ELF-1 (cell line): Measurements from ENCODE around the gene RARRES2.

Experiments used
- DNase-seq: peaks from one replicate; pipeline ENCODE4 v3.0.0-alpha.2; 2016; ENCODE audit warnings: low read depth, low spot score

Gene RARRES2

GRCh38 chr7:150337659-150338081 is 3.8 kb downstream of the RARRES2 start:
- DNase-seq: no peak

GRCh38 chr7:150337179-150337578 is 4.2 kb downstream of the RARRES2 start:
- no peak for DNase-seq

GRCh38 chr7:150336746-150337145 is 4.7 kb downstream of the RARRES2 start:
- no peak for DNase-seq

GRCh38 chr7:150335774-150336112 is 5.7 kb downstream of the RARRES2 start:
- no peak for DNase-seq

- DNase-seq: peak; percentile 60
These were observed 6.2 kb downstream of the RARRES2 start for GRCh38 chr7:150335108-150335773.

GRCh38 chr7:150334108-150334507 is 7.3 kb downstream of the RARRES2 start:
- no peak for DNase-seq

- no peak for DNase-seq
These were observed 7.8 kb downstream of the RARRES2 start for GRCh38 chr7:150333659-150334058.

- no peak for DNase-seq
These were observed 8.4 kb downstream of the RARRES2 start for GRCh38 chr7:150332852-150333635.

GRCh38 chr7:150330211-150330885 is 11.1 kb downstream of the RARRES2 start:
- DNase-seq: no peak

GRCh38 chr7:150329331-150330120 is 11.9 kb downstream of the RARRES2 start:
- peak; percentile 73 for DNase-seq

GRCh38 chr7:150327308-150327707 is 14.1 kb downstream of the RARRES2 start:
- no peak for DNase-seq

GRCh38 chr7:150326657-150327268 is 14.7 kb downstream of the RARRES2 start:
- no peak for DNase-seq

- no peak for DNase-seq
These were observed 15.5 kb downstream of the RARRES2 start for GRCh38 chr7:150325901-150326300.

- no peak for DNase-seq
These were observed 16.3 kb downstream of the RARRES2 start for GRCh38 chr7:150325110-150325611.

GRCh38 chr7:150324373-150324961 is 17.0 kb downstream of the RARRES2 start:
- peak; percentile 54 for DNase-seq

GRCh38 chr7:150323682-150324372 is 17.6 kb downstream of the RARRES2 start:
- DNase-seq: no peak

- peak; percentile 96 for DNase-seq
These were observed 18.4 kb downstream of the RARRES2 start, which contains the start of the genes ACTR3C and LRRC61 for GRCh38 chr7:150322833-150323681. Gene ACTR3C, minus strand, starts transcription at chr7:150323545. Its CDS starts 28,249 bp downstream, at chr7:150295296. Gene LRRC61, plus strand, starts transcription at chr7:150323355. Its CDS starts 13,507 bp downstream, at chr7:150336862.

GRCh38 chr7:150322114-150322832 is 19.2 kb downstream of the RARRES2 start:
- DNase-seq: no peak
